Activated CD4-positive, alpha-beta T cell treated with anti-CD3 and anti-CD28 coated beads, Interleukin-2, amount 50 U/mL, for 4 hours (primary cell): ENCODE measurements around the gene GLYAT.

ENCODE experiments used
- DNase-seq, 2 experiments: peaks; one replicate each; pipeline ENCODE4 v3.0.0-alpha.2; 2020

GLYAT gene, protein sequence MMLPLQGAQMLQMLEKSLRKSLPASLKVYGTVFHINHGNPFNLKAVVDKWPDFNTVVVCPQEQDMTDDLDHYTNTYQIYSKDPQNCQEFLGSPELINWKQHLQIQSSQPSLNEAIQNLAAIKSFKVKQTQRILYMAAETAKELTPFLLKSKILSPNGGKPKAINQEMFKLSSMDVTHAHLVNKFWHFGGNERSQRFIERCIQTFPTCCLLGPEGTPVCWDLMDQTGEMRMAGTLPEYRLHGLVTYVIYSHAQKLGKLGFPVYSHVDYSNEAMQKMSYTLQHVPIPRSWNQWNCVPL

DNA sequence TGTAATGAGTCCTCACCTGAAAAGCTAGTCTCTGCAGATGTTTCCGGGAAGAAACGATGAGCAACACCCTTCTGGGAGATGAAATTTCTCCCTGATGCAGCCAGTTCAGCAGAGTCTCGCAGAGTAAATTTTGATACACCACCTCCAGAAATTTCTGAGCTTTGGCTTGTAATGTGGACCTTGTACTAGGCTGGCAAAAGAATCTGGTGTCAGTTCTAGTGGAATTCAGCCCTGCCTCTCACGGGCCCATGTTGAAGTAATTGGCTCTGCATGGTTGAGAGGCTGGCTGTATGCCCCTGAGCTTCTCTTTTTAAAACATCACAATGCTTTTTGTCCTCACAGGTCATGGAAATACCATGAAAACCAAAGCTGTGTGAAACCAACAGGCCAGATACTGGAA, at the start of gene GLYAT:
TSS of gene GLYAT (minus strand) at position 125 of the 400 bp plus-strand sequence. CDS start 7,447 bp downstream, outside the sequence.
- DNase-seq: no peak

DNA sequence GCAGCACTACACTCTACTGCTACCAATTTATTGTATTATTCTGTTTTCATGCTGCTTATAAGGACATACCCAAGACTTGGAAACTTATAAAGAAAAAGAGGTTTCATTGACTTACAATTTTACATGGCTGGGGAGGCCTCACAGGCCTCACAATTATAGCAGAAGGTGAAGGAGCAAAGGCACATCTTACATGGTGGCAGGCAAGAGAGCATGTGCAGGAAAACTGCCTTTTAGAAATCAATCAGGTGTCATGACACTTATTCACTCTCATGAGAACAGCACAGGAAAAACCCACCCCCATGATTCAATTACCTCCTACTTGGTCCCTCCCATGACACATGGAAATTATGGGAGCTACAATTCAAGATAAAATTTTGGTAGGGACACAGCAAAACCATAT, 49.6 kb upstream of the GLYAT start:
- DNase-seq: no peak

- no peak for DNase-seq
These were observed 48.8 kb upstream of the GLYAT start for GRCh38 chr11:58780578-58780977.

DNA sequence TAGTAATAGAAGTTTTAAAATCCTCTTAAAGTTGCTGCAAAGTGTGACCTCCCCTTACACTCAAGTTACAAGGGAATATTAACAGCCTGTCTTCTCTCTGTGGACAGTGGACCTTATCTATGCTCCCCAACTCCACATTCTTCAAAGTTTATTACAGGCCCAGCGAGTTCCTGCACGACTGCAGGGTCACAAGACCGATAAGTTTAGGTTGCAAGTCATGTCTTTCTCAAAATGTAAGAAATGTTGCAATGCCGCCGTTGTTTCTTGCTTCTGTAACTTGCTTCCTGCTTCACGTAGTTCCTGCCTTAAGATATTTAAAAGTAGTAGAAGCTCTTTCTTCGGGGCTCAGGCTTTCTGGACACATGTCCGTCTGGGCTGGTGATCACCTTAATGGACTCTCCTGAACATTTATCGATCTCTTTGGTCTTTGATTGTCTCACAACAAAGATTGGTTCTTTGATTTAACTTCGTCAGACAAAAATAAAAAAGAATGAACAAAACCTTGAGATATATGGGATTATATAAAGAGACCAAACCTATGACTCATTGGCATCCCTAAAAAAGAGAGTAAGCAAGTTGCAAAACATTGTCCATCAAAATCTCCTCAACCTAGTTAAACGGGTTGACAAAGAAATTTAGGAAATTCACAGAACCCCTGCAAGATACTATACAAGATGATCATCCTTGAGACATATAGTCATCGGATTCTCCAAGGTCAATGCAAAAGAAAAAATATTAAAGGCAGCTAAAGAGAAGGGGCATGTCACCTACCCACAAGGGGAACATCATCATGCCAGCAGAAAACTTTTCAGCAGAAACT, 45.4 kb upstream of the GLYAT start:
- DNase-seq: no peak

DNA sequence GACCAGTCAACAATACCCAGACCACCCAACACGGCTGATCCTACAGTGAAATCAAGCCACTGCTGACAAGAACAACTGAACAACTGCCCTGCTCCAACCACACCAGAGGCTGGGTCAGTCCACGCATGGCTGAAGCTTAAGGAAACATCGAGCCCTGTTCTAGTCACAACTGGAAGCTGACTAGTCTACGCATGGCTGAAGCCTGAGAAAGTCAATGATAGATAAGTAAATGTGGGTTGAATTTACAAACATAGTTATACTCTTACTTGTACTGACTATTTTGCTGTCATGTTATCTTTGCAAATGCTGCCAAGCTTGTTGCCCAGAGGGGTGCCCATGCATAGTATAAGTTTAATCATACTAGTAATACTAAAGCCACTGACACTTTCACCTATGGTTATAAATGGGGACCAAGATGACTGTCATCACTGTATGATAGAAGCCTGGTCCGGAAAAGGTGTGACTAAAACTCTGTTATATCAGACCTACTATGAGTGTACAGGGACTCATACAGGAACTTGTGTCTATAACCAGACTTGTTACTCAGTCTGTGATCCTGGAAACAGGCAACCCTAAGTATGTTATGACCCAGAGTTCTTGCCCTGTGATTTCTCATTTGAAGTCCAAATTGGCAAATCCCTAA, 43.4 kb upstream of the GLYAT start:
- no peak for DNase-seq

DNA sequence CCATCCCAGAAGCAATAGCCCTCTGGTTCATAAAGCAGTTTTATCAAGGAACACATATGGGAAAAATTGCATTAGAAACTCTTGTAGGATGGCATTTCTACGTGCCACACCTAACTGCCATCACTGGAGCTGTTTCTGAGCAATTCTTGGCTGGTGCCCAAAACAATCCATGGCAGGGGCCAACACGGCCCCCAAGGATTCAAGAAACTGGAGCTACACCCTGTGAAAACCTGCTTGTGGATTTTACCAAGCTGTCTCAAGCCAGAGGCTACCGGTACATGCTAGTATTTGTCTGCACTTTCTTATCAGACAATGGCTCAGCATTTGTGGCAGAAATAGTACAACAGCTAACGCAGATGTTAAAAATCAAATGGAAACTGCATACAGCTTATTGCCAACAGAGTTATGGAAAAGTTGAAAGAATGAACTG, 42.4 kb upstream of the GLYAT start:
- no peak for DNase-seq

- no peak for DNase-seq
These were observed 41.6 kb upstream of the GLYAT start for GRCh38 chr11:58773337-58773736.

DNA sequence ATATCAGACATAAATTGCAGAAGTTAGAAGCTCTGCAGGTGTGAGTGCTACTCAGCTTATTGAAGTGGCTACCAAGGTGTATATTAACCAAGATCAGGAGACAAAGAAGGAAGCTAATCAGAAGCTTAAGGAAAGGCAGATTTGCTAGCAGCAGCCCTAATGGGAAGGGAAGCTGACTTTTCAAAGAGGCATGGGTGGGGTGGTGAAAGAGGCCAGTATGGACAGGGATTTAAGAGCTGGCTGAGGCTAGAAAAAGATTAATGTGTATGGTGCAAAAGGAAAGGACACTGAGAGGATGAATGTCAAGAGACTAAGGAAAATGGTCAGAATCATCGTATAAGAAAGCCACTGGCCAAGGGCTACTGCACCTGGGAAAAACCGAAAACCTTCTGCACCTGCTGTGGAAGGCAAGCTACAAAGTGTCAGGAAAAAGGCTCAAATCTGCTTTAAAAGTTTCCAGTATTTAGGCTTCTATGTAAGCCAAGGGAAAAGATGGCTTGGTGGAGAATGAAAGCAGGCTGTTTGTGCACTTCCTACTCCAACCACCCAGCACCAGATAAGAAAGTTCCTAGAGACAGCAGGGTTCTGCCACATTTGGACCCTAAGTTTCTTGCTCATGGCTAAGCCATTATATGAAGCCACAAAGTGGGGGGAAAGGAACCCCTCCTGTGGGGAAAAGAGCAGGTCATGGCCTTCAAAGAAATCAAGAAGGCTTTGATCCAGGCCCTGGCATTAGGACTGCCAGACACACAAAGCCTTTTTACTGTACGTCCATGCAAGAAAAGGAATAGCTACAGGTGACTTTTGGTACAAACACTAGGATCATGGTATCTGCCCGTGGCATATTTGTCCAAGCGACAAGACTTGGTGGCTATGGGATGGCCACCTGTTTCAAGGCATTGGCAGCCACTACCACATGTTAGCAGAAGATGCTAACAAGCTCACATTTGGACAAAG, 40.9 kb upstream of the GLYAT start:
- no peak for DNase-seq

GRCh38 chr11:58771458-58771855, 39.7 kb upstream of the GLYAT start:
- DNase-seq: no peak

DNA sequence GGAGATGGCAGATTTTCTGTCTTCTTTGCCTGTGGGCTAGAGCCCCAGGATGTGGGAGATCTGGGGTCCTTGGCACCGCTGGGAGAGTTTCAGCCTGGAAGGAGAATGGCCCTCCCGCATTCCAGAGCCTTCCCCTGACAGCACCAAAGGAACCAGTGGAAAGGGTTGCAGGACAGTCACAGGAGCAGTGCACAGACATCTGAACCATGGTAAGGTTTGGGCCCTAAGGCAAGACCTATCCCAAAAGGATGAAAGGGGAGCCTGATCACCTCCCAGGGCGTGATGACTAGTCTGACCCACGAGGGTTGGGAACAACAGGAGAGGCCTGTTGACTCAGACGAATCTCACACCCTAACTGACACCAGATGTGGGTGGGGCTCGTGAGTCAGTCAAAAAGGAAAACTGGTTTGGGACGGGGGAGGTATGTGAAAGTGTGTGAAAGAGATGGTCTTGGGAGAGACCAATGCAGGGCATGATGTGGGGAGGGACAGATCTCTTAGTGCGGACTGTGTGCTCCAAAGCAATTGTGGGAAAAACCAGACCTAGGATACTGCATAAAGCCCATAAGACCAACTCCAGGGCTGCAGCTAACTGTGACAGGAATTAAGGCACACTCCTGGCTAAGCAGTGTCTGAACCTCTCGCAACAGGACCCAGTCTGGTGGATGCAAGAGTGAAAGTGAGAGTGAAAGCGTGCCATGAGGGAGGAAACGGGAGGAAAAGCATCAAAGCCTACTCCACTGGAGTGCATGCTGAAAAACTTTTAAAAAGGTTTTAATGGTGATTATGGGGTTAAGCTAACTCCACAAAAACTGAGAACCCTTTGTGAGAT, 39.1 kb upstream of the GLYAT start:
- DNase-seq: no peak

DNA sequence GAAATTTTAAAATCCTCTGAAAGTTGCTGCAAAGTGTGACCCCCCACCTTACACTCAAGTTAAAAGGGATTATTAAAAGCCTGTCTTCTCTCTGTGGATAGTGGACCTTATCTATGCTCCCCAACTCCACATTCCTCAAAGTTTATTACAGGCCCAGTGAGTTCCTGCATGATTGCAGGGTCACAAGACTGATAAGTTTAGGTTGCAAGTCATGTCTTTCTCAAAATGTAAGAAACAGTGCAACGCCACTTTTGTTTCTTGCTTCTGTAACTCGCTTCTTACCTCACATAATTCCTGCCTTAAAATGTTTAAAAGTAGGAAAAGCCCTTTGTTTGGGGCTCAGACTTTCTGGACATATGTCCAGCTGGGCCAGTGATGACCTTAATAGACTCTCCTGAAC, 38.4 kb upstream of the GLYAT start:
- no peak for DNase-seq

DNA sequence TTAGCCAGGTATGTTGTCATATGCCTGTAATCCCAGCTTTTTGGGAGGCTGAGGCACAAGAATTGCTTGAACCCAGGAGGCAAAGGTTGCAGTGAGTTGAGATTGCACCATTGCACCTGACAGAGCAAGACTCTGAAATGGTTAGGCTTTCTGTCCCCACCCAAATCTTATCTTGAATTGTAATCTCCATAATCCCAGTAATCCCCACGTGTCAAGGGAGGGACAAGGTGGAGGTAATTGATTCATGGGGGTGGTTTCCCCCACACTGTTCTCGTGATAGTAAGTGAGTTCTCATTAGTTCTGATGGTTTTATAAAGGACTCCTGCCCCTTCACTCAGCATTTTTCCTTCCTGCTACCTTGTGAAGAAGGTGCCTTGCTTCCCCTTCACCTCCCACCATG, 37.6 kb upstream of the GLYAT start:
- DNase-seq: no peak

DNA sequence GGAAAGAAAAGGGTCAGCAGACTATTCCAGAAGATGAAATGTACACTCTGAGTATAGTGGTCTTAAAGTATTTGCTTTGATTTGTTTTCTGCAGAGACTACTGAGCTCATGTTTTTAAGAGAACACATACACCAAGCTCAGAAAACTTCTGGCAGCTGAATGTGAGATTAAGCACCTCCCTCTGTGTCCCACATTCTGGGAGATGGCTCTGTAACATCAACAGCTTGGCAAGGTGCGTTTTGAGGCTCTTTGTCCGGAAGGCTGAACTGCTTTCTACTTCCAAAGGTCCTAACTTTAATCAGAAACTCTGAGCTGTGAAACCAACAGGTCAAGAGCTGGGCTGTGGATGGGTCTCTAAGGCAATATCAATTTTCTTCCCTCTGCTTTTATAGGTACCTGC, 36.4 kb upstream of the GLYAT start:
- DNase-seq: no peak

DNA sequence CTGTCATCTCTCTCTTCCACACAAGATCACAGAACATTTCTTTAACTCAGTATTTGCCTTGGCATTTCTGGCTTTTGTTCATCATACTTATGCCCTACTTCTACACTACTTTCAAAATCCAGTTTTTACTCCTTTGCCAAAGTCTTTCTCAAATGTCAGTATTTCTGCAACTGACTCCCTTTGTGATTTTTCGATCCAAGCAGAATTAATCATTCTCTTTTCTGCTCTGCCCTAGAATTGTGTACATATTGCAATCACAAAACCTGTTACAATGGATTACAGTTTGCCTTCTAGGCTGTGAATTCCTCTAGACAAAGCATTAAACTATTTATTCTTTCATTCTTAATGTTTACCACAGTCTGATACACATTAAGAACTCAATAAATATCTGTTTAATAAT, 33.3 kb upstream of the GLYAT start:
- no peak for DNase-seq

DNA sequence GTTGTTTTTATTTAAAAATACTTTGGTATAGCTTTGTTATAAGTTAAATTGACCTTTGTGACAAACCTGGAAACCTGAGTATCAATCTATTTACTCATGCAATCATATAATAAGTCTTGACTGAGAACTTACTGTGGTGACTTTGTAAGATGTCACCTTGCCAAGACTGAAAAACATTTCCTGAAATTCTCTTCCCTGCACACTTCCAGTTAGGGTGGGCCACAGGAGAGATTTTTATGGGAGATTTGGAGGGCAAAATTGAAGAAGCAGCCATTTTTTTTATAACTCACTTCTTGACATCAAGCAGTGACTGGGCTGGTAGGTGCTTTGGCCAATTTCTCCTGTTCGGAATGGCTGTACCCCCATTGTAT, 31.4 kb upstream of the GLYAT start:
- DNase-seq: no peak

DNA sequence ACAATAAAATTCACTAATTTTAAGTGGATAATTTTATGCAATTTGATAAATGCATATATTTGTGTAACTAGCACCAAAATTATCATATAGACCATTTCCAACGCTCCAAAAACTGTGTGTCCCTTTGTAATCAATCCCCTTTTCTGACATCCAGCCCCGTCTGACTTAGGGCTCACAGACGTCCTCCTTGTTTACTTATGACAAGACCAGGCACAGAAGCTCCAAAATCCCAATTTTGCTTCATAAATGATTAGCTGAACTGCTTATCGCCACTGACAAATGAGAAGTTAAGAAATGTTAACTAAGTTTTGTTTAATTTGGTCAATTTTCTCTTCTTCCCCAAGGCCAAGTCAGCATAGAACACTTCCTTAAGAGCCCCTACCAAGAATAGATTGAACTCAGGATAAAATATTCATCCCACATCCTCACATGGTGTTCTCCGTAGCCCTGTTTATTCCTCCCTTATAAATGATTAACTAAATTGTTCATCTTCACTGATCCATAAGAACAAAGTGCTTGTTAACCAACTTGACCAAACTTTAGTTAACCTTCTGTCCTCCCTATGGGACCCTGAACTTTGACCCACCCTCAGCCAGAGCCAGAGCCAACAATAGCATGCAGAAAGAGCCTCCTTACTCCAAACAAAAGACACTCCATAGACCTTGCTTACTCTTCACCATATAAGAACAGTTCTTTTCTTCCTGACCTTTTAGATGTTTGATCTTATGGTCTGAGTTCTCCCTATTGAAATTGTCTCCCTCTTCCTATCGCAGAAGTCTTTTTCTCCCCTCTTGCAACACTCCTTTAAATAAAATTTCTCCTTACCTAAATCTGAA, 30.8 kb upstream of the GLYAT start:
- no peak for DNase-seq

GRCh38 chr11:58757439-58757838, 25.7 kb upstream of the GLYAT start:
- no peak for DNase-seq

DNA sequence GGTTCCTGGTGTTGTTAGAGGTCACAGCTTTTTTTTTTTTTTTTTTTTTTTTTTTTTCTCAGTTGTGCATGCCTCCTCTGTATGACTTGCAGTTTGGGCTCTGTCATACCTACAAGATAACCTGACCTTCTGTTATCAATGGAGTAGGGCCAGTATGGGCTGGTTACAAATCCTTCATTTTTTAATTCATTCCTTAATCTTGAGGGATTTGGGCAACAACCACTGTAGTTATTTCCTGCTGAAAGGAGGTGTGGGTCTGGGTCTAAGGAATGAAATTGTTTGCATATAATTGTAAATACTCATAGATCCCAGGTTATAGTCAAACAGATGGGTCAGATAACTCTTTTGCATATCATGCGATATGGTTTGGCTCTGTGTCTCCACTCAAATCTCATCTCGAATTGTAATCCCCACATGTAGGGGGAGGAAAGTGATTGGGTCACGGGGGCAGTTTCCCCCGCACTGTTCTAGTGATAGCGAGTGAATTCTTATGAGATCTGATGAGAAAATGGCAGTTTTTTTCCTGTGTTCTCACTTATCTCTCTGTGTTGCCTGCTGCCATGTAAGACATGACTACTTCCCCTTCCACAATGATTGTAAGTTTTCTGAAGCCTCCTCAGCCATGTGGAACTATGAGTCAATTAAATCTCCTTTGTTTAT, 14.1 kb upstream of the GLYAT start:
- DNase-seq: no peak

DNA sequence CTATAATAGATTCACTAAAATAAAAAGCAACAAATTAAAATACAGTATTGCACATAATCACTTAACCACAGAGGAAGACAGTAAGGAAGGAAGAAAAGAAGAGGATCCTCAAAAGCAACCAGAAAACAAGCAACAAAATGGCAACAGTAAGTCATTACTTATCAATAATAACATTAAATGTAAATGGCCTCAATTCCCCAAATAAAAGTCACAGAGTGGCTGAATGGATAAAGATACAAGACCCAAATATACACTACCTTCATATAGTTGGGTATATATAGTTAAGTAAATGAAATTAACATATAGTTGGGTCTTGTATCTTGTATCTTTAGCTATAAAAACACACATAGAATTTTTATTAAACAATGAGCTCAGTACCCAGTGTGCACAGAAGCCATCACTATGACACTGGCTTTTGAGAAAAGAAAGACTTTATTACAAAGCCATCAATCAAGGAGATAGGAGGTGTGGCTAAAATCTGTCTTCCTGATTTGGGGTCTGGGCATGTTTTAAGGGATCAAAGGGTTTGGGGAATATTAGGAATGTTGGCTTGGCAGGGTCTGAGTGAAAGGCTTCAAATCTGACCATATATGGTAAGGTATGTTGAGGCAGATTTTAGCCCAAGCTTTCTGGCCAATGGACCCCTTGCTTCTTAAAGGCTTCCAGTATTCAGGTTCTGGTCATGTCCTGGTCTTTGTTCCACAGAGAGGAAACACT, 13.4 kb upstream of the GLYAT start:
- no peak for DNase-seq
